SU-DHL-6 (cell line): ENCODE measurements around the gene SPOCK1.

ENCODE experiments used
- H2AFZ ChIP-seq: fragments of 200-600 bp; sonication (generic); 2 replicates; pipeline ENCODE4 v1.6.1; 2014; ENCODE audit warnings: low read depth, mild to moderate bottlenecking, moderate library complexity, mixed read lengths, antibody characterized with exemption, low read length; ENCODE audit not compliant: severe bottlenecking
- H3F3A ChIP-seq: fragments of 200-600 bp; shearing (Covaris generic); 2 replicates; pipeline ENCODE4 v1.6.0; 2016; ENCODE audit warnings: antibody characterized with exemption, mild to moderate bottlenecking; ENCODE audit not compliant: insufficient read depth
- H3K27ac ChIP-seq: fragments of 200-600 bp; sonication (generic); 2 replicates; pipeline ENCODE4 v1.5.1; 2016; ENCODE audit warnings: low read depth, mild to moderate bottlenecking, low read length, moderate library complexity, mixed read lengths
- H3K27me3 ChIP-seq: fragments of 200-600 bp; sonication (generic), shearing (Covaris generic); 2 replicates; pipeline ENCODE4 v1.6.0; 2014; ENCODE audit warnings: mild to moderate bottlenecking, low read length
- H3K36me3 ChIP-seq: fragments of 200-600 bp; sonication (generic); 2 replicates; pipeline ENCODE4 v1.6.1; 2014; ENCODE audit warnings: mild to moderate bottlenecking, low read length, mixed read lengths
- H3K4me2 ChIP-seq: fragments of 300-600, 200-600 bp; shearing (Covaris generic), sonication (generic); 2 replicates; pipeline ENCODE4 v1.6.0; 2014; ENCODE audit warnings: low read length, low read depth, mild to moderate bottlenecking; ENCODE audit not compliant: poor library complexity, severe bottlenecking
- H3K4me3 ChIP-seq: fragments of 200-600 bp; sonication (generic); 2 replicates; pipeline ENCODE4 v1.5.1; 2014; ENCODE audit warnings: antibody characterized with exemption, low read length, mild to moderate bottlenecking, mixed read lengths; ENCODE audit not compliant: insufficient read depth, poor library complexity, severe bottlenecking
- H3K79me2 ChIP-seq: fragments of 200-600 bp; sonication (generic); 2 replicates; pipeline ENCODE4 v1.6.1; 2014; ENCODE audit warnings: mild to moderate bottlenecking, low read length, moderate library complexity; ENCODE audit not compliant: insufficient read depth
- H3K9ac ChIP-seq: fragments of 200-600 bp; sonication (generic); 2 replicates; pipeline ENCODE4 v1.7.0; 2014; ENCODE audit warnings: mild to moderate bottlenecking, low read length
- H3K9me2 ChIP-seq: fragments of 200-600 bp; sonication (generic); replicated peaks from 2 replicates; pipeline ENCODE4 v1.6.1; 2014; ENCODE audit warnings: low read length; ENCODE audit not compliant: insufficient read depth
- H3K9me3 ChIP-seq: fragments of 200-600 bp; sonication (generic); 2 replicates; pipeline ENCODE4 v1.6.1; 2014; ENCODE audit warnings: low read length, mixed read lengths; ENCODE audit not compliant: insufficient read depth
- H4K20me1 ChIP-seq: fragments of 200-600 bp; sonication (generic); 2 replicates; pipeline ENCODE4 v1.6.1; 2014; ENCODE audit warnings: low read depth, mild to moderate bottlenecking, antibody characterized with exemption, low read length, moderate library complexity, mixed read lengths
- CTCF ChIP-seq: fragments of 200-600 bp; sonication (generic); IDR thresholded peaks from one replicate; pipeline ENCODE4 v1.5.1; 2017; ENCODE audit warnings: antibody characterized with exemption, mild to moderate bottlenecking, low read length, moderate library complexity; ENCODE audit not compliant: insufficient read depth, poor library complexity, severe bottlenecking
- EZH2phosphoT487 ChIP-seq: fragments of 200-600 bp; sonication (generic), shearing (Covaris generic); conservative IDR thresholded peaks from 2 replicates; pipeline ENCODE4 v1.6.1; 2018; ENCODE audit warnings: mild to moderate bottlenecking, antibody characterized with exemption, low read length, moderate library complexity, mixed read lengths

The SPOCK1 gene

GRCh38 chr5:137478043-137478442 is 21.1 kb downstream of the SPOCK1 start:
- no peaks in the 10 kb centered on the region for H3K9me2 ChIP-seq
- H3K79me2 ChIP-seq = no peaks in the 10 kb centered on the region
- no peak overlapping the region for H3K9ac ChIP-seq
- no peak overlapping the region for H3K27ac ChIP-seq
- no peak overlapping the region for H2AFZ ChIP-seq
- H3K9me3 ChIP-seq = no peaks in the 10 kb centered on the region
- no peak overlapping the region for H3K4me2 ChIP-seq
- no peak overlapping the region for H3K4me3 ChIP-seq
- no peaks in the 10 kb centered on the region for H3K27me3 ChIP-seq
- TF ChIP-seq EZH2phosphoT487 (no peak), CTCF (no peak)
- no peaks in the 10 kb centered on the region for H3K36me3 ChIP-seq
- no peaks in the 10 kb centered on the region for H3F3A ChIP-seq
- no peaks in the 10 kb centered on the region for H4K20me1 ChIP-seq

GRCh38 chr5:137470921-137471220 is 28.3 kb downstream of the SPOCK1 start:
- Histone ChIP-seq H4K20me1 (no peaks in the 10 kb centered on the region), H3K27me3 (no peaks in the 10 kb centered on the region), H3K79me2 (no peaks in the 10 kb centered on the region), H2AFZ (no peak overlapping the region), H3K4me2 (no peak overlapping the region), H3K9me2 (no peaks in the 10 kb centered on the region), H3F3A (no peaks in the 10 kb centered on the region), H3K4me3 (no peak overlapping the region), H3K9ac (no peak overlapping the region), H3K27ac (no peak overlapping the region), H3K36me3 (no peaks in the 10 kb centered on the region), H3K9me3 (no peaks in the 10 kb centered on the region)
- TF ChIP-seq EZH2phosphoT487 (no peak), CTCF (no peak)

- Histone ChIP-seq H3K27ac (no peak overlapping the region), H3K79me2 (no peaks in the 10 kb centered on the region), H3K27me3 (no peaks in the 10 kb centered on the region), H3K9me2 (no peaks in the 10 kb centered on the region), H3K4me2 (no peak overlapping the region), H3K9ac (no peak overlapping the region), H3K36me3 (no peaks in the 10 kb centered on the region), H4K20me1 (no peaks in the 10 kb centered on the region), H3K4me3 (no peak overlapping the region), H3K9me3 (no peaks in the 10 kb centered on the region), H2AFZ (no peak overlapping the region), H3F3A (no peaks in the 10 kb centered on the region)
- TF ChIP-seq CTCF (no peak), EZH2phosphoT487 (no peak)
These were observed 28.8 kb downstream of the SPOCK1 start for GRCh38 chr5:137470111-137470920.
